NCI-H69 (cell line): ENCODE measurements around the gene GTPBP2.
A peak's percentile ranks its signal among the peaks of the same experiment; 100 is the strongest.
"Not testable (repeated sequence)": the region's sequence is repeated elsewhere in the genome, so short reads cannot be mapped to it uniquely, and the experiment has no call there.

ENCODE experiments used
- DNase-seq: peaks from one replicate; lab custom pipeline; 2025; lab: John Stamatoyannopoulos, UW

The GTPBP2 gene

DNA sequence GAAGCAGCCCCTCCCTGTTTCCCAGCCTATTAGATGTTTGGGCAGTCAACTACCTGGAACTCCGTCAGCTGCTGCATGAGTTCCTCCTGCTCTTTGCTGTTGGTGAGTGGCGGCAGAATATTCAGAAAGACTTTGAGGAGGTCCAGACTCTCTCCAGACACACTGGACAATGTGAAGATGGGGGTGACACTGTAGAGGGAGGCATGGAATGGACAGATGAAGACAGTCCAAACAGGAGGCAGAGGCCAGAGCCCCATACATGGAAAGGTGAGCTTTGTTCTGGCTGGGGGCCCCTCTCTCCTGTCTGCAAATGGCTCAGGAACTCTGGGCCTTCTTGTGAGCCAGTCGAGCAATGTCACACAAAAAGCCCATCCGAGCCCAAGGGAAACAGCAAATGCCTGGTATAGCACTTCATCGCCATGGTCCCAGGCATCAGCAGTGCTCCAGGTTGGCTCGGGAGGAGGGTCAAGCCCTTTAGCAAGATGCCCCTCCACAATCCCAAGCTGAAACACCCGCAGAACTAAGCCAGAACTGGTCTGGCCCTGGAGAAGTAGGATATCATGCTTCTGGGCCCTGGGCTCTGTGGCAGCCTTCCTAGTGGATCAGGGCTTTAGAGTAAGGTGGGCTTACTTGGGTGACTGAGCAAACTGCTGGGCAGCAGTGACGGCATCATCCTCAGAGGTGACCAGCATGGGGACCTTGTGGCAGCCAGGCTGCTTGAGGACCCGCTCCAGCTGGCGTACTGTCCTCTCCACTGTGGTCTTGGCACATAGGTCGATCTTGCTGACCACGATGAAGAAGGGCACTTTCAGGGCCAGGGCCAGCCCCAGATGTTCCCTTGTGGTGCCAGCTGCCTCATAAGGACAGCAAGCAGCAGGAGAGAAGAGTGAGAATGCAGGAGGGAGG, 4.9 kb downstream of the GTPBP2 start:
- DNase-seq, result no peak

GRCh38 chr6:43622541-43622940, 6.5 kb downstream of the GTPBP2 start:
- no peak for DNase-seq

DNA sequence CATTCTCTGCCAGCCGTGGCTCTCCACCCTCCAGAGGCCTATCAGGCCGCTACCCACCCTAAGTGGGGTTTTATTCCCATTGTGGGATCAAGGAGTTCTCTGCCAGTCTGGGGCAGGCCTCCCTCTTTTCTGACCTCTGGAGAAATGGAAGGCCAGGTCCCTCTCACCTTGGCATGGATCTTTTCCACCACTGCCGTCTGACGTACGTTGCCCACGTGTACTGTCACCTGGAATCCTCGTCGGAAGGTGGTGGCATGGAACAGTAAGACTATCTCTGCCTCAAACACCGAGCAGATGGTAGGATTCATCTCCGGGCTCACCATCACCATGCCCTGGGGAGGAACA, 7.3 kb downstream of the GTPBP2 start:
- no peak for DNase-seq

DNA sequence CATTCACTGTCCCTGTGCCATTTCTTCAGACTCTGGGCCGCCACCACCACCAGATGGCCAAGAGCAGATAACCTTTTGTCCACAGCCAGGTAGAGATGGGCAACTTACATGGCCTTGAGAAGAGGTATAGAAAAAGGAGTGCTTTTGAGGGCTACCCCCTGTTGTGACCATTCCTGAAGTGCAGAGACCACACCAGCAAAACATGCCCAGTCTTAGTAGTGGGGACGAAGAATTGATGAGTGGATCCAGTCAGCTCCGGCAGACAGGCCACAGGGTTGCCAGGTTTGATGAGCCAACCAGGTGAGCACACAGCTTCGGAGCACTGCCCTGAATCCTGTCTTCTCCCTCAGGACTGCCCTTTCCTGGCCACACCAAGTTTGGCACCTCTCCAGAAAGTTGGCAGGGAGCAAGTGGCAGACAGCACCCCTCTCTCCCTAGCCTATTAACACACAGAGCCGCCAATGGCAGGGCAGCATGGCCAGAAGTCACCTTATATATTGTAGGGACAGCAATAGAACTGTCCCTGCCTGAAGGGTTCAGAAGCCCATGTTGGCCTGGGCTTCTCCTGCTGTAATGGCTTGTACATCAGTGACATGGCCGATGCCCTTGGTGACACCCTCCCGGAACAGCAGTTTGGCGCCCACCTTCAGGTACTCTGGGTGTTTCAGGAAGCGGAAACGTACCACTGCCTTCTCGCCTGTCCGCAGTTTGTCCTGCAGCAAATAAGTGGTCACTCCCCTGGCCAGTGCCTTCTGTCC, 7.8 kb downstream of the GTPBP2 start:
- DNase-seq, result peak; percentile 20

DNA sequence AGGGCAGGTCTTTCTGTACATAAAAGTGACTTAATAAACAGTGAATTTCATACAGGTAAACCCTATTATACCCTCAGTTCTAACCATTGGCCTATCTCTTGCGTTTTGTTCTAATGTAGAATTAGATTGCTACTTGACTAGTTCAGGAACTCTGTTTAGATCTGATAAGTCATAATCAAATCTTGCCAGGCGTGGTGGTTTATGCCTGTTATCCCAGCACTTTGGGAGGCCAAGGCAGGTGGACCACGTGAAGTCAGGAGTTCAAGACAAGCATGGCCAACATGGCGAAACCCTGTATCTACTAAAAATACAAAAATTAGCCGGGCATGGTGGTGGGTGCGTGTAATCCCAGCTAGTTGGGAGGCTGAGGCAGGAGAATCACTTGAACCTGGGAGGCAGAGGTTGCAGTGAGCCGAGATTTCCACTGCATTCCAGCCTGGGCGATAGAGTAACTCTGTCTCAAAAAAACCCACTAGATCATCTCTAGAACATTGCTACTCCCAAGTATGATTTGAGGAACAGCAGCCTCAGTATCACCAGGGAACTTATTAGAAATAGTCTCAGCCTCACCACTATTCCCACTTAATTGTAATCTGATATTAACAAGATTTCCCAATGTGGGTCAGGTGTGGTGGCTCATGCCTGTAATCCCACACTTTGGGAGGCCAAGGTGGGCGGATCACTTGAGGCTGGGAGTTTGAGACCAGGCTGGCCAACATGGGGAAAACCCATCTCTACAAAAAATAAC, 12.2 kb downstream of the GTPBP2 start:
- no peak for DNase-seq

DNA sequence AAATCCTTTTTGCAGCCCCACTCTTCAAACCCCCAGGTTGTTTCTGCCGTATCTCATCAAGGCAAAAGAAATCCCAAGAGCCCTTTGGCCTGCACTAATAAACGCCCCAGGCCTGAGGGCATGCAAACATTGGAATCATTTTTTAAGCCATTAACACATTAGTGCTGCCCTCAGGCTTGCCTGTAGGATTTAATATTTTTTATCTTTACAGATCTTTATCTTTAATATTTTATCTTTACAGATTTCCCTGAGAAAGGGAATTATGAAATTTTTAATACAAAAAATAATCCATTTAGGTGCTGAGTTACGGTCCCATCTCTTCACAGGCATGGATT, 14.7 kb downstream of the GTPBP2 start:
- no peak for DNase-seq

DNA sequence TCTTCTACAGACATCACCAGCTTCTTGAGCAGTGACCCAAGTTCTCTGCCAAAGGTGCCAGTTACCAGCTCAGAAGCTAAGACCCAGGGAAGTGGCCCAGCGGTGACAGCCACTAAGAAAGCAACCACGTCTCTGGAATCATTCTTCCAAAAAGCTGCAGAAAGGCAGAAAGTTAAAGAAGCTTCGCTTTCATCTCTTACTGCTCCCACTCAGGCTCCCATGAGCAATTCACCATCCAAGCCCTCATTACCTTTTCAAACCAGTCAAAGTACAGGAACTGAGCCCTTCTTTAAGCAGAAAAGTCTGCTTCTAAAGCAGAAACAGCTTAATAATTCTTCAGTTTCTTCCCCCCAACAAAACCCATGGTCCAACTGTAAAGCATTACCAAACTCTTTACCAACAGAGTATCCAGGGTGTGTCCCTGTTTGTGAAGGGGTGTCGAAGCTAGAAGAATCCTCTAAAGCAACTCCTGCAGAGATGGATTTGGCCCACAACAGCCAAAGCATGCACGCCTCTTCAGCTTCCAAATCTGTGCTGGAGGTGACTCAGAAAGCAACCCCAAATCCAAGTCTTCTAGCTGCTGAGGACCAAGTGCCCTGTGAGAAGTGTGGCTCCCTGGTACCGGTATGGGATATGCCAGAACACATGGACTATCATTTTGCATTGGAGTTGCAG, 15.2 kb downstream of the GTPBP2 start:
- DNase-seq, result no peak

- DNase-seq, result no peak
These were observed 18.6 kb downstream of the GTPBP2 start for GRCh38 chr6:43610431-43610830.

GRCh38 chr6:43609402-43609801, 19.7 kb downstream of the GTPBP2 start:
- no peak for DNase-seq

DNA sequence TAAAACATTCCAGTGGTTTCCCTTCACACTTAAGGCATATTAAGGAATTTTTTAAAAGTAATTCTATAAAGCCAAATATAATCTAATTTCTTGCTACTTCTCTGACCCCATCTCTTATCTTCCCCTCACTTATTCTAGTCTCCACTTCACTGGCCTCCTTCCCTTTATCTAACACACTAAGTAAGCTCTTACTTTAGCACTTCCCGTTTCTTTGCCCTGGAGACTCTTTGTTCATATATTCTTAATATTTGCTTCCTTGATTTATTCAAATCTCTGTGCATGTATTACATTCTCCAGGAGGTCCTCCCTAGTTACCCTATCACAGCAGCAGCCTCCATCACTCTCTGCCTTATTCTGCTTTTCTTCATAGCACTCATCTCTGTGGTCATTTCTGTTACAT, 20.3 kb downstream of the GTPBP2 start:
- no peak for DNase-seq

DNA sequence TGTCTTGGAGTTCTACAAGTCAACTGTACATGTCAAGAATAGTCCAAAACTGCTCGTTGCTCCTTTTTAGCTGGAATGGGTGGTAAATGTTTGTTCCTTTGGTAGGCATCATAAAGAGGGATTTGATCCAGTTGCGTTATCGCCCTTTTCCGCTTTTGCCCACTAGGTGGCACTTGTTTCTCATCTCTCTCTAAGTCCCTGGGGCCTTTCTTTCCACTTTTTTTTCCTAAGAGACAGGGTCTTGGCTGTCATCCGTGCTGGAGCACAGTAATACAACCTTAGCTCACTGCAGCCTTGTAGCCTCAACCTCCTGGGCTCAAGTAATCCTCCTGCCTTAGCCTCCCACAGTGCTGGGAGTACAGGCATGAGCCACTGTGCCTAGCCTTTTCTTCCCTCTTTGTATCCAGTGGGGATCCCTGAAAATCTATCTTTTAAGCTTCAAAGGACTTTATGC, 20.7 kb downstream of the GTPBP2 start:
- peak; percentile 84 for DNase-seq

- DNase-seq, result no peak
These were observed 23.0 kb downstream of the GTPBP2 start for GRCh38 chr6:43606019-43606418.

- DNase-seq, result no peak
These were observed 24.9 kb downstream of the GTPBP2 start for GRCh38 chr6:43604174-43604573.

DNA sequence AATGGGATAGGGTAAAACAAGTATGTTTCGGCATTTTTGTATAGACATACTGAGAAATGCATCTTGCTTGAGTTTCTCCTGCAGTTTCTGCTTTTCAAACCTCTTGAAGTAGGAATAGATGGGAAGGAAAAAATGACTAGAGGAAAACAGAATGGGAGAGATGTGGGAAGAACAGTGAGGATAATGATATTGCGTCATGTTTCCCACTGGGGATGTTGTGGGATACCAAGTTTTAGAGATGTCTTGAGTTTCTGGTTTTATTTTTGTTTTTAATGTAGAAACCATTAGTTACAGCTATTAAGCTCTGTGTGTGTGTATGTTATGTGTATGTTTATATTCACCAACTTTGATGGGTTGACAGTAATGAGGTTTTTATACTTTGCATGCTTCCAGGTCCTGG, 28.5 kb downstream of the GTPBP2 start:
- DNase-seq, result no peak

DNA sequence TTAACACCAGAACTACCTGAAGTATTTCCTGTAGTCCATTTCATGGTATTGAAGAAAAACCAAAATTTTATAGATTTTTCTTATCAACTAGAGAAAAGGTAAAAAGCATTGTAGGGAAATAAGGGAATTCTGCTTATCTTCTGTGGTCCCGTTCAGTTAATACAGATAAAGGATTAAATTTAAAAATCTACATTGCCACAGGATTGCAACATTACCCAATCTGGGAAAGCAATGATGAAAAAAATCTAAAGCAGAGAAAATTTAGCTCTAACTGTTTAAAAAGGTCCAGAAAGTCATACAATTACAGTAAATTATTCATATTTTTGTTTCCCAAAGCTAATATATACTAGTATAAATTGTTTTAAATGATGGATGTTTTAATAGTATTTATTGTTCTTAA, 35.1 kb downstream of the GTPBP2 start:
- no peak for DNase-seq

- DNase-seq, result not testable (repeated sequence)
These were observed 39.5 kb downstream of the GTPBP2 start for GRCh38 chr6:43589564-43589963.

- no peak for DNase-seq
These were observed 40.9 kb downstream of the GTPBP2 start for GRCh38 chr6:43588194-43588593.

GRCh38 chr6:43584892-43585570, 44.0 kb downstream of the GTPBP2 start:
- DNase-seq, result no peak

DNA sequence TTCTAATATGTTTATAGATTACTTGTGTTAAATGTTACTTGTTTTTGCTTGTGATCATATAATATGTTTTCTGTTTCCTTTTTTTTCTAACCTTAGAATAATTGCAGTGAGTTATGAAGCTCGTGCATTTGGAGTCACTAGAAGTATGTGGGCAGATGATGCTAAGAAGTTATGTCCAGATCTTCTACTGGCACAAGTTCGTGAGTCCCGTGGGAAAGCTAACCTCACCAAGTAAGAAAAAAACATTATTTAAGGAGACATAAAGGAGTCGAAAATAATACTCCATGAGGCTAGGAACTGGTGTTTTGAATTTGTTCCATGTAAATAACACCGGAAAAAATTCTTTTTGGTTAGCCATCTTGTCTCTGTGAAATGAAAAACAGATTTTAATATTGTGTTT, 46.2 kb downstream of the GTPBP2 start:
- DNase-seq, result no peak

GRCh38 chr6:43579171-43579570, 49.9 kb downstream of the GTPBP2 start:
- no peak for DNase-seq

DNA sequence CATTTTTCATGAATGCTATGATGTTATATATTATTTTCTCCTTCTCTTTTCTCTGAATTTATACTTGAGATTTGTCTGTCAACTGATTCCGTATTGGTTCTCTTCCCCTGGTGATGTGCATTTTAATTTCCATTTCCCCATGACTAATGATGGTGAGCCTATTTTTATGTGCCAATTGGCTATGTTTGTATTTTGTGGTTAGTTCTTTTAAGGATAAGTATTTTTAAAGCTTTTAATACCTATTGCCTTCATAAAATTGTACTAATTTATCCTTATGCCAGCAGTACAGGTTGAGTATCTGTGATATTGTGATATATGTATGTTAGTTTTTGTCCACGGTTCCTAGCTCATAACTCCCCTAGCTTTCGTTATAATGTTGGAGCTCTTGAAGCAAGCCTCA, 50.3 kb downstream of the GTPBP2 start:
- no peak for DNase-seq
